Upper lobe of left lung (tissue), 4 donors: ENCODE measurements around the gene TAS2R1.

ENCODE experiments used
- EP300 ChIP-seq, 4 donors: sonication (generic); formaldehyde crosslinking; IDR thresholded peaks; one replicate each; pipeline ENCODE4 v1.5.1; 2017; ENCODE audit warnings: antibody characterized with exemption in 4 of 4, control low read depth in 2 of 4
- POLR2A ChIP-seq, 4 donors: fragments of 450-650 bp; IDR thresholded peaks; one replicate each; pipeline ENCODE4 v1.5.1; 2016 to 2017; ENCODE audit warnings: antibody characterized with exemption in 4 of 4, mild to moderate bottlenecking in 2 of 4

DNA sequence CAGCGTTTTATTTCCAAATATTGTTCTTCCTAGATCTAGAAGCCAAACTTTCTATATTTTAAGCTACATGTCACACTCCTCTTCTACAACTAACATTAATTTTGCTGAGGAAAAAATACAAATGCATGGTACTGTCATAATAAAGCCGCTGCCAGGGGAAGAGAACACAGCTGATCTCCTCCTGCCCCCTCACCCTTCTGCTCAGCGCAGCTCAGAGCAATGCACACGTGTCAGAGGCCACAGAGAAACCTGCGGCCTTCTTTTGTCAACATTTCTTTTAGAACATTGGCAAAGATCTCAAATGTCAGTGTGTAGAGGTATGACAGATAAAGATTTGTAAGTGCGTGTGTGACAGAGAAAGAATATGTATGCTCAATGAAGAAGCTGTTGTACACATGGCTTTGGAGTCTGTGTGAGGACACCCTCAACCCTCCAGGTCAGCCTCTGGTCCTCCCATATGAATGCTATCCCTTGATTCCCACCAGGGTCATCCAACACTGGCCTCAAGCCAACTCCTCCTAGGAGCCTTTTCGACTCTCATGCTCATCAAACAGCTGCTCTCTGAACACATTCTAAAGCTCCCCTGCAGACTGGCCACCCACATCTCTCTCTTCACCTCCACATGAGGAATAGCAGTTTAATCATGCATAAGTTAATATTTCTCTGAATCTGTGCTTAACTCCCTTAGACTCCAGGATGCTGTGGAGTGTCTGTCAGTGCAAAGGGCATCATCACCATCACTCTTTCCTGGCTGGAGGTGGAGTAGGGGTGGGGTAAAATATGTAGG is 40.9 kb downstream of the TAS2R1 start:
- TF ChIP-seq POLR2A (IDR thresholded peaks at IDR 0.05) (no peak), EP300 (IDR thresholded peaks at IDR 0.05) (no peak)
